ENCODE measurements around the gene SBF2.
A peak's percentile ranks its signal among the peaks of the same experiment; 100 is the strongest.

The SBF2 gene

GRCh38 chr11:9763301-9763700, 530.7 kb downstream of the SBF2 start:
- Mint-ChIP-seq H3K27me3 (no peaks in the 10 kb centered on the region), H3K36me3 (ENCODE audit: low read depth) (peaks cover 13% of the 10 kb centered on the region), H3K4me3 (no peak overlapping the region), H3K27ac (no peak overlapping the region), H3K4me1 (ENCODE audit: low read depth) (peaks cover 37% of the 10 kb centered on the region), H3K9me3 (no peaks in the 10 kb centered on the region)
- DNase-seq = no peak

GRCh38 chr11:9762531-9762930, 531.5 kb downstream of the SBF2 start:
- no peaks in the 10 kb centered on the region for H3K27me3 Mint-ChIP-seq
- peaks cover 13% of the 10 kb centered on the region for H3K36me3 Mint-ChIP-seq (ENCODE audit: low read depth)
- H3K4me1 Mint-ChIP-seq (ENCODE audit: low read depth) = peaks cover 41% of the 10 kb centered on the region

GRCh38 chr11:9761441-9761945, 532.5 kb downstream of the SBF2 start:
- H3K27me3 Mint-ChIP-seq = no peaks in the 10 kb centered on the region
- H3K4me3 Mint-ChIP-seq = no peak overlapping the region
- DNase-seq = no peak
- H3K36me3 Mint-ChIP-seq (ENCODE audit: low read depth) = peaks cover 13% of the 10 kb centered on the region
- peaks cover 45% of the 10 kb centered on the region for H3K4me1 Mint-ChIP-seq (ENCODE audit: low read depth)
- no peak overlapping the region for H3K27ac Mint-ChIP-seq
- no peaks in the 10 kb centered on the region for H3K9me3 Mint-ChIP-seq

More at GRCh38 chr11:9762531-9762930, 531.5 kb downstream of the SBF2 start:
- no peak for DNase-seq
- H3K27ac Mint-ChIP-seq = no peak overlapping the region
- H3K4me3 Mint-ChIP-seq = no peak overlapping the region
- no peaks in the 10 kb centered on the region for H3K9me3 Mint-ChIP-seq

- Mint-ChIP-seq H3K9me3 (no peaks in the 10 kb centered on the region), H3K27me3 (no peaks in the 10 kb centered on the region), H3K4me3 (peak overlapping the region; percentile 88), H3K36me3 (ENCODE audit: low read depth) (peaks cover 13% of the 10 kb centered on the region), H3K4me1 (ENCODE audit: low read depth) (peaks cover 51% of the 10 kb centered on the region), H3K27ac (peak overlapping the region; percentile 99)
- peak; percentile 42 for DNase-seq
These were observed 533.8 kb downstream of the SBF2 start for GRCh38 chr11:9760193-9760575.

- H3K9me3 Mint-ChIP-seq = no peaks in the 10 kb centered on the region
- H3K27ac Mint-ChIP-seq = peak overlapping the region; percentile 99
- H3K27me3 Mint-ChIP-seq = no peaks in the 10 kb centered on the region
- peaks cover 13% of the 10 kb centered on the region for H3K36me3 Mint-ChIP-seq (ENCODE audit: low read depth)
- H3K4me1 Mint-ChIP-seq (ENCODE audit: low read depth) = peaks cover 51% of the 10 kb centered on the region
- peak; percentile 90 for DNase-seq
- peak overlapping the region; percentile 88 for H3K4me3 Mint-ChIP-seq
These were observed 534.4 kb downstream of the SBF2 start for GRCh38 chr11:9759519-9760192.

DNA sequence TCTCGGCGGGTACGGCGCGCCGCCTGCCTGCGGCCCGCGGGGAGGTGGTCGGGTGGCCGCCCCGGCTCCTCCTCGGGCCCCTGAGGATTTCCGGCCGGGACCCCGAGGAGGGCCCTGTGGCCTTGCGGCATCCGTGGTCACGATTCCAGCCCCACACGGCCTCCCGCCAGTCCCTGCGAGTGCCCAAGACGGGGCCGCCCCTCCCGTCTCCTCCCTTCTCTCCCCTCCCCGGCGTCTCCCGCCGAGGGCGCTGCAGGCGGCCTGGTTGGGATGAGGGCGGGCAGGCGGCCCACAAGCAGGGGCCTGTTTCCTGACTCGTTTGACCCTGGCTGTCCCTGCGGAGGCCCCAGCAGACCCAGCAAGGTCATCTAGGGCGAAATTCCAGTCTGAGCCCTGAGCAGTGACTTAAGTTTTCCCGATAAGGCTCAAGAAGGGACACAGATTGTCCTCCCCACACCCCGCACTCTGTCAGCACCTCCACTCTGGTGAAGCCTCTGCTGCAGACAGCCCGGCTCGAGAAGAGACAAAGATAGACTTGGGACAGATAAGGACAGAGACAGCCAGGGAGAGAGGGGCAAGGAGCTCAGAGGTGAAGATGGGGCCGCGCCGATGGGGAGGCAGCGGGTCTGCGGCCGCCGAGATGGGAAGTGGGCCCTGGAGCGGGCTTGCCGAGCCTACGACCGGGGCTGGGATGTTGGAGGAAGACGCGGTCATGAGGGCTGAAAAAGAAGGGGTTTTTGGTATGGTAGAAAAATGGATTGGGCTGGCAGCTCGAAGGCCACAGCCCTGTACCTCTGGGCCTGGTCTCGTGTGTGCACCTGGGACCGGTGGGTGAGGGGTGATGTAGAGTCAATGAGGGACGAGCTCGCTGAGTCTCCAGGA, 535.1 kb downstream of the SBF2 start:
- Mint-ChIP-seq H3K4me1 (ENCODE audit: low read depth) (peaks cover 51% of the 10 kb centered on the region), H3K36me3 (ENCODE audit: low read depth) (peaks cover 13% of the 10 kb centered on the region), H3K9me3 (no peaks in the 10 kb centered on the region), H3K4me3 (peak overlapping the region; percentile 88), H3K27me3 (no peaks in the 10 kb centered on the region), H3K27ac (peak overlapping the region; percentile 99)
- DNase-seq = peak; percentile 82

- H3K9me3 Mint-ChIP-seq = no peaks in the 10 kb centered on the region
- H3K4me3 Mint-ChIP-seq = peak overlapping the region; percentile 88
- peak; percentile 96 for DNase-seq
- peak overlapping the region; percentile 99 for H3K27ac Mint-ChIP-seq
- peaks cover 55% of the 10 kb centered on the region for H3K4me1 Mint-ChIP-seq (ENCODE audit: low read depth)
- H3K27me3 Mint-ChIP-seq = no peaks in the 10 kb centered on the region
- peaks cover 13% of the 10 kb centered on the region for H3K36me3 Mint-ChIP-seq (ENCODE audit: low read depth)
These were observed 536.0 kb downstream of the SBF2 start for GRCh38 chr11:9757809-9758636.

DNA sequence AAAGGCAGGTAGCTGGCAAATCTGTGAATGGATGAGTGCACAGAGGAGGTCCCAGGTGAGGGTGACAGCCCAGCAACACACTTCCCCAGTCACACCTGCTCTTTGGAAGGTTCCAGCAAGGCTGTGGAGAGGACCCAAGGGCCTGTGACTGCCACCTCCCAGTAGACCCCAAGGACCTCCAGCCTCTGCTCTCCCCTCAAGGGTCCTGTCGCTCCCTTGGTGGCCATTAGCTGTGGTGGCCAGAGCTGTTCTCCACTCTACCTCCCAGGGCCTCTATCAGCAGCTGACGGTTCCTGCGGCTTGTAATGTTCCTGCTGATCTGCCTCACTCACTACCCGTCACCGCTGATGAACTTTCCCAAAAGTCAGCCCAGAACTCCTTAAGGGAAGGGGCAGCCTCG, 537.1 kb downstream of the SBF2 start:
- H3K27ac Mint-ChIP-seq = no peak overlapping the region
- no peak overlapping the region for H3K4me3 Mint-ChIP-seq
- H3K4me1 Mint-ChIP-seq (ENCODE audit: low read depth) = peaks cover 59% of the 10 kb centered on the region
- H3K36me3 Mint-ChIP-seq (ENCODE audit: low read depth) = peaks cover 13% of the 10 kb centered on the region
- no peaks in the 10 kb centered on the region for H3K9me3 Mint-ChIP-seq
- DNase-seq = no peak
- no peaks in the 10 kb centered on the region for H3K27me3 Mint-ChIP-seq

- DNase-seq = no peak
- peaks cover 56% of the 10 kb centered on the region for H3K4me1 Mint-ChIP-seq (ENCODE audit: low read depth)
- peaks cover 12% of the 10 kb centered on the region for H3K36me3 Mint-ChIP-seq (ENCODE audit: low read depth)
- H3K9me3 Mint-ChIP-seq = no peaks in the 10 kb centered on the region
- H3K4me3 Mint-ChIP-seq = no peak overlapping the region
- H3K27ac Mint-ChIP-seq = no peak overlapping the region
- H3K27me3 Mint-ChIP-seq = no peaks in the 10 kb centered on the region
These were observed 537.6 kb downstream of the SBF2 start for GRCh38 chr11:9756461-9756860.

GRCh38 chr11:9755561-9756185, 538.3 kb downstream of the SBF2 start:
- no peaks in the 10 kb centered on the region for H3K9me3 Mint-ChIP-seq
- peaks cover 10% of the 10 kb centered on the region for H3K36me3 Mint-ChIP-seq (ENCODE audit: low read depth)
- H3K4me3 Mint-ChIP-seq = no peak overlapping the region
- no peaks in the 10 kb centered on the region for H3K27me3 Mint-ChIP-seq
- no peak overlapping the region for H3K27ac Mint-ChIP-seq
- H3K4me1 Mint-ChIP-seq (ENCODE audit: low read depth) = peaks cover 51% of the 10 kb centered on the region
- DNase-seq = no peak

- peaks cover 34% of the 10 kb centered on the region for H3K4me1 Mint-ChIP-seq (ENCODE audit: low read depth)
- H3K9me3 Mint-ChIP-seq = no peaks in the 10 kb centered on the region
- H3K4me3 Mint-ChIP-seq = no peak overlapping the region
- peaks cover 3% of the 10 kb centered on the region for H3K36me3 Mint-ChIP-seq (ENCODE audit: low read depth)
- no peak for DNase-seq
- H3K27ac Mint-ChIP-seq = no peak overlapping the region
- no peaks in the 10 kb centered on the region for H3K27me3 Mint-ChIP-seq
These were observed 540.0 kb downstream of the SBF2 start for GRCh38 chr11:9754010-9754471.

DNA sequence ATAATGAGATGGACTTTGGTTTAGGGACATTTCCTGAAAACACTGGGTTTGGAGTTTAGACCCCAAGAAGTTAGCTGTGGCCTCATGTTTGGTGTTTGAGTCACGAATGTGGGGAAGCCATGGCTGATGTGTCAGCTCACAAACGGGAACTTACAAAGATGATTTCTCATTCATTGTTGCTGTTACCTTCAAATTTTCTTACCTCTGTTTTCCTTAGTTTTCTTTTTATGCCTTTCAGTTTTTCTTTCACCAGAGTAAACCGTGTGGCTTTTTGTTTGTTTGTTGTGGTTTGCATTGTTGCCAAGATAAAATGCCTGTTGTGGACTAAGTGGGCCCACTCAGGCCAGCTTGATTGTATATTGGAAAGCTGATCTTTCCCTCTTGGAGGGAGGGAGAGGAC, 541.0 kb downstream of the SBF2 start:
- H3K27me3 Mint-ChIP-seq = no peaks in the 10 kb centered on the region
- no peak overlapping the region for H3K4me3 Mint-ChIP-seq

DNA sequence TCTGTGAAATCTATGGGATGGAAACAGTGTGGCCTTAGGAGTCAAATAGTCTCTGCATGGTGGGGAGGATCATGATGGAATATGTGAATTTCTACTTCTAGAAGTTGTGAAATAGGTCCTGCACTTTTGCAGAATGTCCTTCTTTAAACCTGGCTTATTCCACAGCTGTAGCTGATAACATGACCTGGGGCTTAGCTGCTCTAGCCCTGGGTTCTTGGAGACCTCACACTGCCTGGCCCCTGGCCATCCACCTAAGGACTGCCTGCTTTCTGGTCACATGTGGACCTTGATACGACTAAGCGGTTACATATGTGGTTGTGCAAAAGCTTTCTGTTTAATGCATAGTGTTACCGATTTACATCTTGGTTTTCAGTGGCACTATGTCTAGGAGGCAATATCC, 541.9 kb downstream of the SBF2 start:
- Mint-ChIP-seq H3K9me3 (no peaks in the 10 kb centered on the region), H3K4me3 (no peak overlapping the region)
- no peak for DNase-seq

More for the DNA sequence above, 541.0 kb downstream of the SBF2 start:
- Mint-ChIP-seq H3K36me3 (ENCODE audit: low read depth) (no peaks in the 10 kb centered on the region), H3K4me1 (ENCODE audit: low read depth) (peaks cover 40% of the 10 kb centered on the region), H3K27ac (peak overlapping the region; percentile 58), H3K9me3 (no peaks in the 10 kb centered on the region)
- no peak for DNase-seq

DNA sequence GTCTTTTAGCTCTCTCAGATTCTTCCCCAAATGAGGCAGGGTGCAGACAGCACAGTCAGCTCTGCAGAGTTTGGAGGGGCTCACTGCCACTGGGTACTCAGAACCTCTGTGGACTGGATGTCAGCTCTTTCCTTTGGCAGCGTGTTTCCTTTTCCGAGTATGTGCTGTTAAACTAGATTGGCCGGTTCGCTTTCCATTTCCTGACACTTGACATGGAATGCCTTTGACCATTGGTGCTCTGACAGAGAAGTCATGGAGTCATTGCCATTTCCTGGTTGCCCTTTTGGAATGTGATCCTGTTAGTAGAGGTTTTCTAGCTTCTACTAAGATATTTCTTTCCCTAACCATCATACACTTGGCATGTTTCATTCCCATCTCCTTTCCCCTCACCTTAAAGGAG, 543.5 kb downstream of the SBF2 start:
- H3K4me1 Mint-ChIP-seq (ENCODE audit: low read depth) = peaks cover 24% of the 10 kb centered on the region
- DNase-seq = no peak

More for the DNA sequence above, 541.9 kb downstream of the SBF2 start:
- Mint-ChIP-seq H3K4me1 (ENCODE audit: low read depth) (peaks cover 32% of the 10 kb centered on the region), H3K27ac (no peak overlapping the region), H3K36me3 (ENCODE audit: low read depth) (no peaks in the 10 kb centered on the region), H3K27me3 (no peaks in the 10 kb centered on the region)

More for the DNA sequence above, 543.5 kb downstream of the SBF2 start:
- H3K9me3 Mint-ChIP-seq = no peaks in the 10 kb centered on the region
- no peak overlapping the region for H3K27ac Mint-ChIP-seq
- no peaks in the 10 kb centered on the region for H3K36me3 Mint-ChIP-seq (ENCODE audit: low read depth)
- no peaks in the 10 kb centered on the region for H3K27me3 Mint-ChIP-seq
- H3K4me3 Mint-ChIP-seq = no peak overlapping the region

Measured in activated T-cell treated with anti-CD3 and anti-CD28 coated beads, Interleukin-2, amount 50 U/mL, for 24 hours (primary cell).